OCI-LY7 (cell line): ENCODE measurements around the gene GALK1.

Source experiments
- EZH2phosphoT487 ChIP-seq: fragments of 200-600 bp; sonication (generic); IDR thresholded peaks from 2 replicates; pipeline ENCODE4 v1.6.1; 2018; ENCODE audit warnings: low read depth, borderline replicate concordance, mild to moderate bottlenecking, mixed run types, antibody characterized with exemption, low read length, moderate library complexity, mixed read lengths
- TF ChIP-seq, protein P1 (sequence below): fragments of 200-600 bp; sonication (generic); conservative IDR thresholded peaks from 2 replicates; pipeline ENCODE4 v1.5.1; 2014; ENCODE audit warnings: mild to moderate bottlenecking, antibody characterized with exemption, low read length, moderate library complexity, mixed read lengths

DNA sequence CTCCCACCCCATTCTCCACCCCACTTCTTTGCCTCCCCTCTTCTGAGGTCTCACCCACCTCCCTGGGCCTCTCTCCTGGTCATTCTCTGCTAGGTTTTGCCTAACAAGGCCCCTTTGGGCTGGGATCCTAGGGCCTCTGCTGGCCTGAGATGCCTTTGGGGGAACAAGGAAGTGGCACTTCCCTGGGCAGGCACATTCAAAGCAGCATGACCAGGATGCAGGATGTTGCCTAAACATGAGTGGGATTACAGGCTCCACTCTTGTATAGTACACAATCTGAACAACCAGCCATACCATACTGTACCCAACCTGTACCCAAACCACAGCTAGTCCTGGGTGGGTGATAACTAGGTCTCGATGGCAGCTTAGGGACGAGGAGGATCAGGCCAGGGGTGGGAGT lies 9.0 kb downstream of the GALK1 start:
- TF ChIP-seq, protein P1, sequence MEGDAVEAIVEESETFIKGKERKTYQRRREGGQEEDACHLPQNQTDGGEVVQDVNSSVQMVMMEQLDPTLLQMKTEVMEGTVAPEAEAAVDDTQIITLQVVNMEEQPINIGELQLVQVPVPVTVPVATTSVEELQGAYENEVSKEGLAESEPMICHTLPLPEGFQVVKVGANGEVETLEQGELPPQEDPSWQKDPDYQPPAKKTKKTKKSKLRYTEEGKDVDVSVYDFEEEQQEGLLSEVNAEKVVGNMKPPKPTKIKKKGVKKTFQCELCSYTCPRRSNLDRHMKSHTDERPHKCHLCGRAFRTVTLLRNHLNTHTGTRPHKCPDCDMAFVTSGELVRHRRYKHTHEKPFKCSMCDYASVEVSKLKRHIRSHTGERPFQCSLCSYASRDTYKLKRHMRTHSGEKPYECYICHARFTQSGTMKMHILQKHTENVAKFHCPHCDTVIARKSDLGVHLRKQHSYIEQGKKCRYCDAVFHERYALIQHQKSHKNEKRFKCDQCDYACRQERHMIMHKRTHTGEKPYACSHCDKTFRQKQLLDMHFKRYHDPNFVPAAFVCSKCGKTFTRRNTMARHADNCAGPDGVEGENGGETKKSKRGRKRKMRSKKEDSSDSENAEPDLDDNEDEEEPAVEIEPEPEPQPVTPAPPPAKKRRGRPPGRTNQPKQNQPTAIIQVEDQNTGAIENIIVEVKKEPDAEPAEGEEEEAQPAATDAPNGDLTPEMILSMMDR: no peak
- no peak for TF ChIP-seq EZH2phosphoT487
